GM12878 (cell line): ENCODE measurements around the gene ROCK2. TPM values are rescaled to one million over a fixed set of nuclear protein-coding genes. Genes with fewer than 3 reads are reported as not detected.

Source experiments
- ATAC-seq: fragments of 200-7000 bp; cut with Tn5 transposase; 3 replicates; pipeline ENCODE4 v1.9.1; 2020; ENCODE audit warnings: mild to moderate bottlenecking, moderate library complexity
- BruUV-seq: library from RNA; stranded (reverse); fragments of 400-500 nt; replicated peaks from 2 replicates; lab custom pipeline; 2021; lab: Mats Ljungman, UMichigan
- CTCF ChIA-PET: fragments of 300-600 bp; sonication (Branson Sonifier 250); formaldehyde crosslinking; extraction: SDS; loops from one replicate; lab custom pipeline; 2021; ENCODE audit warnings: inconsistent platforms; lab: Yijun Ruan, JAX
- POLR2A ChIA-PET: fragments of 350-600 bp; formaldehyde crosslinking; extraction: SDS; loops from one replicate; lab custom pipeline; 2021; ENCODE audit warnings: inconsistent platforms; lab: Charles Lee
- RAD21 ChIA-PET: fragments of 300-600 bp; sonication (Branson Sonifier 250); formaldehyde crosslinking; loops from one replicate; lab custom pipeline; 2023; ENCODE audit warnings: antibody characterized with exemption; ENCODE audit not compliant: unreplicated experiment; lab: Charles Lee
- SMC1A ChIA-PET: fragments of 300-600 bp; sonication (Branson Sonifier 250); formaldehyde crosslinking; loops from one replicate; lab custom pipeline; 2023; ENCODE audit not compliant: unreplicated experiment, uncharacterized antibody; lab: Charles Lee
- DNase-seq: peaks from one replicate; pipeline ENCODE4 v3.0.0-alpha.2; 2011; ENCODE audit warnings: low read depth, low spot score
- FAIRE-seq: peaks from 3 replicates; lab custom pipeline; 2011; peaks lifted over from hg19 to GRCh38; lab: Jason Lieb, UNC
- H2AFZ ChIP-seq: 2 replicates; pipeline ENCODE4 v1.6.0; 2011; ENCODE audit warnings: low read depth, low read length, control low read depth; ENCODE audit not compliant: control insufficient read depth
- H3K27ac ChIP-seq: 2 replicates; pipeline ENCODE4 v1.5.1; 2011; ENCODE audit warnings: control low read depth; ENCODE audit not compliant: control insufficient read depth, insufficient read depth
- H3K27me3 ChIP-seq, 2 experiments: replicated peaks in 1 of 2; 2 replicates each; pipeline versions ENCODE4 v1.6.0 to v1.6.1; 2011; ENCODE audit warnings: low read length in 1 of 2; ENCODE audit not compliant: control insufficient read depth in 2 of 2, insufficient read depth in 2 of 2
- H3K36me3 ChIP-seq, 2 experiments: 2 replicates each; pipeline ENCODE4 v1.5.1; 2011; ENCODE audit warnings: low read length in 1 of 2; ENCODE audit not compliant: control insufficient read depth in 2 of 2, insufficient read depth in 2 of 2
- H3K4me1 ChIP-seq: 2 replicates; pipeline ENCODE4 v1.6.1; 2011; ENCODE audit warnings: mild to moderate bottlenecking, low read length, moderate library complexity, mixed read lengths; ENCODE audit not compliant: control insufficient read depth, insufficient read depth
- H3K4me2 ChIP-seq: 2 replicates; pipeline ENCODE4 v1.6.0; 2011; ENCODE audit warnings: control low read depth; ENCODE audit not compliant: control insufficient read depth, insufficient read depth
- H3K4me3 ChIP-seq: fragments of 200-600 bp; sonication (generic); 2 replicates; pipeline ENCODE4 v1.5.1; 2016
- H3K79me2 ChIP-seq: 2 replicates; pipeline ENCODE4 v1.6.0; 2011; ENCODE audit warnings: low read length; ENCODE audit not compliant: control insufficient read depth, insufficient read depth
- H3K9ac ChIP-seq: 2 replicates; pipeline ENCODE4 v1.8.0; 2011; ENCODE audit warnings: low read length, control low read depth, mixed read lengths; ENCODE audit not compliant: control insufficient read depth, insufficient read depth
- H3K9me3 ChIP-seq: replicated peaks from 3 replicates; pipeline ENCODE4 v1.5.1; 2011; ENCODE audit warnings: mild to moderate bottlenecking, low read length; ENCODE audit not compliant: control insufficient read depth, insufficient read depth
- H4K20me1 ChIP-seq: 2 replicates; pipeline ENCODE4 v1.6.0; 2011; ENCODE audit not compliant: control insufficient read depth, insufficient read depth
- CHD2 ChIP-seq: IDR thresholded peaks from 2 replicates; pipeline ENCODE4 v1.6.1; 2011; ENCODE audit warnings: low read depth, low read length, improper control_type of control experiment, borderline replicate concordance
- IKZF1 ChIP-seq: fragments of 450-650 bp; conservative IDR thresholded peaks from 2 replicates; pipeline ENCODE4 v1.6.1; 2017; ENCODE audit warnings: antibody characterized with exemption, mild to moderate bottlenecking
- MXI1 ChIP-seq: fragments of 150-350 bp; IDR thresholded peaks from 2 replicates; pipeline ENCODE4 v1.6.1; 2011; ENCODE audit warnings: low read depth, mild to moderate bottlenecking, inconsistent platforms, low read length, improper control_type of control experiment
- PML ChIP-seq: IDR thresholded peaks from 2 replicates; pipeline ENCODE4 v1.6.1; 2012; ENCODE audit warnings: low read length, inconsistent platforms
- TCF3 ChIP-seq: IDR thresholded peaks from 2 replicates; pipeline ENCODE4 v1.6.1; 2012; ENCODE audit warnings: low read depth, mild to moderate bottlenecking, low read length, borderline replicate concordance; ENCODE audit not compliant: insufficient read depth
- WRNIP1 ChIP-seq: IDR thresholded peaks from 2 replicates; pipeline ENCODE4 v1.6.1; 2011; ENCODE audit warnings: low read depth, low read length, improper control_type of control experiment, borderline replicate concordance
- ZSCAN29 ChIP-seq: fragments of 450-650 bp; IDR thresholded peaks from 2 replicates; pipeline ENCODE4 v1.6.1; 2017; ENCODE audit warnings: mild to moderate bottlenecking, moderate library complexity
- WGBS: methylation state at CpG from one replicate; pipeline ENCODE4 v1.1.6; 2016; ENCODE audit warnings: low lambda C conversion rate; ENCODE audit not compliant: insufficient replicate concordance, insufficient coverage; ENCODE audit errors: missing lambda C conversion rate; 5-methylcytosine and 5-hydroxymethylcytosine counted together
- in situ Hi-C: fragments of 300-500 bp; cut with MboI; formaldehyde crosslinking; loops from 9 replicates; pipeline ENCODE4 v1.14.3; 2018; ENCODE audit warnings: mixed read lengths
- intact Hi-C: fragments of 100-400 bp; cut with micrococcal nuclease; formaldehyde crosslinking; loops from one replicate; pipeline ENCODE4 v1.14.2; 2022; ENCODE audit not compliant: unreplicated experiment
- polyA plus RNA-seq, 11 experiments: library from polyadenylated mRNA; depleted of rRNA in 4 of 11; unstranded in 6 of 11; stranded (reverse) in 5 of 11; fragments of >200 nt; fragmentation: Nextera tagmentation in 4 of 11; fragmentation: Illumina TruSeq in 1 of 11; extraction: Ambion mirVana in 4 of 11; extraction: Trizol in 1 of 11; gene quantifications; 1 replicate in 1 of 11; 2 replicates in 10 of 11; pipeline versions ENCODE4 v1.2.1 to v1.2.3, GENCODE V29; 2011 to 2016; ENCODE audit warnings: inconsistent platforms in 2 of 11, missing spikeins in 2 of 11, low read depth in 1 of 11
- total RNA-seq, 4 experiments: library from RNA; depleted of rRNA in 3 of 4; stranded (reverse); fragments of >200 nt in 3 of 4; fragmentation: Illumina TruSeq in 1 of 4; extraction: Trizol in 1 of 4; gene quantifications; 2 replicates each; pipeline versions ENCODE4 v1.2.1 to v1.2.3, GENCODE V29; 2013 to 2021
- TF ChIP-seq, protein P1 (sequence below): IDR thresholded peaks from 2 replicates; pipeline ENCODE4 v1.6.1; 2011; ENCODE audit warnings: low read depth, low read length, improper control_type of control experiment, borderline replicate concordance
- TF ChIP-seq, protein P2 (sequence below): fragments of 450-650 bp; formaldehyde crosslinking; IDR thresholded peaks from 2 replicates; pipeline ENCODE4 v1.4.0; 2020; ENCODE audit warnings: mild to moderate bottlenecking, moderate library complexity

ROCK2 gene
- total and polyA plus RNA-seq, 10 of the 15 experiments (the other 5 are each of a cell fraction or from before 2014, with no cell fraction given): 4.6 to 22.1 (median 8.3) TPM

DNA sequence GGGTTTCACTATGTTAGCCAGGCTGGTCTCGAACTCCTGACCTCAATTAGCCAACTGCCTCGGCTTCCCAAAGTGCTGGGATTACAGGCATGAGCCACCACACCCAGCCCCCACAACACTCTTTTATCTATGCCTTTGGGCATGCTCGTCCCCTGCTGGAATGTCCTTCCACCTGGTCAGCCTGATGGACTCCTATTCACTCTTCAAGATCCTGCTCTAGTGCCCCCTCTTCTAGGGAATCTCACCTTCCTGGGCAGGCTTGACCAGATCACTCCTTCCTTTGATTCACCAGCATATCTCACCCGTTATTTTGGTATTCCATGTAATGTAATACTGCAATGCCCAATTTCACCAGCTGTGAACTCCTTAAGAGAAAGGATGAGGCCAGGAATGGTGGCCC is 203.1 kb downstream of the ROCK2 start:
- Histone ChIP-seq H3K27me3 (peaks cover 0 to 2% of the 10 kb centered on the region in 2 experiments; a peak in 1 of 4 replicates), H3K4me3 (no peak overlapping the region), H3K9ac (no peak overlapping the region), H3K4me1 (no peaks in the 10 kb centered on the region), H3K36me3 (no peaks in the 10 kb centered on the region), H3K79me2 (no peaks in the 10 kb centered on the region), H3K9me3 (no peaks in the 10 kb centered on the region), H2AFZ (no peak overlapping the region), H4K20me1 (no peaks in the 10 kb centered on the region), H3K4me2 (no peak overlapping the region), H3K27ac (no peak overlapping the region)
- POLR2A ChIA-PET: no interaction called here
- no peak for DNase-seq
- no peak for FAIRE-seq
- in situ Hi-C loops: no loop called here
- intact Hi-C loops: no loop called here
- TF ChIP-seq IKZF1 (no peak), ZSCAN29 (no peak), MXI1 (no peak), WRNIP1 (no peak), TCF3 (no peak), PML (no peak), CHD2 (no peak)
- TF ChIP-seq, protein P1, sequence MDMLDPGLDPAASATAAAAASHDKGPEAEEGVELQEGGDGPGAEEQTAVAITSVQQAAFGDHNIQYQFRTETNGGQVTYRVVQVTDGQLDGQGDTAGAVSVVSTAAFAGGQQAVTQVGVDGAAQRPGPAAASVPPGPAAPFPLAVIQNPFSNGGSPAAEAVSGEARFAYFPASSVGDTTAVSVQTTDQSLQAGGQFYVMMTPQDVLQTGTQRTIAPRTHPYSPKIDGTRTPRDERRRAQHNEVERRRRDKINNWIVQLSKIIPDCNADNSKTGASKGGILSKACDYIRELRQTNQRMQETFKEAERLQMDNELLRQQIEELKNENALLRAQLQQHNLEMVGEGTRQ: no peak
- TF ChIP-seq, protein P2, sequence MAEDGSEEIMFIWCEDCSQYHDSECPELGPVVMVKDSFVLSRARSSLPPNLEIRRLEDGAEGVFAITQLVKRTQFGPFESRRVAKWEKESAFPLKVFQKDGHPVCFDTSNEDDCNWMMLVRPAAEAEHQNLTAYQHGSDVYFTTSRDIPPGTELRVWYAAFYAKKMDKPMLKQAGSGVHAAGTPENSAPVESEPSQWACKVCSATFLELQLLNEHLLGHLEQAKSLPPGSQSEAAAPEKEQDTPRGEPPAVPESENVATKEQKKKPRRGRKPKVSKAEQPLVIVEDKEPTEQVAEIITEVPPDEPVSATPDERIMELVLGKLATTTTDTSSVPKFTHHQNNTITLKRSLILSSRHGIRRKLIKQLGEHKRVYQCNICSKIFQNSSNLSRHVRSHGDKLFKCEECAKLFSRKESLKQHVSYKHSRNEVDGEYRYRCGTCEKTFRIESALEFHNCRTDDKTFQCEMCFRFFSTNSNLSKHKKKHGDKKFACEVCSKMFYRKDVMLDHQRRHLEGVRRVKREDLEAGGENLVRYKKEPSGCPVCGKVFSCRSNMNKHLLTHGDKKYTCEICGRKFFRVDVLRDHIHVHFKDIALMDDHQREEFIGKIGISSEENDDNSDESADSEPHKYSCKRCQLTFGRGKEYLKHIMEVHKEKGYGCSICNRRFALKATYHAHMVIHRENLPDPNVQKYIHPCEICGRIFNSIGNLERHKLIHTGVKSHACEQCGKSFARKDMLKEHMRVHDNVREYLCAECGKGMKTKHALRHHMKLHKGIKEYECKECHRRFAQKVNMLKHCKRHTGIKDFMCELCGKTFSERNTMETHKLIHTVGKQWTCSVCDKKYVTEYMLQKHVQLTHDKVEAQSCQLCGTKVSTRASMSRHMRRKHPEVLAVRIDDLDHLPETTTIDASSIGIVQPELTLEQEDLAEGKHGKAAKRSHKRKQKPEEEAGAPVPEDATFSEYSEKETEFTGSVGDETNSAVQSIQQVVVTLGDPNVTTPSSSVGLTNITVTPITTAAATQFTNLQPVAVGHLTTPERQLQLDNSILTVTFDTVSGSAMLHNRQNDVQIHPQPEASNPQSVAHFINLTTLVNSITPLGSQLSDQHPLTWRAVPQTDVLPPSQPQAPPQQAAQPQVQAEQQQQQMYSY: no peak
- RAD21 ChIA-PET: no interaction called here
- BruUV-seq: no TSS peak
- SMC1A ChIA-PET: no interaction called here
- CTCF ChIA-PET: no interaction called here
- WGBS: 6% methylated on average over 4 of the region's 4 CpGs
- no peak for ATAC-seq
